Upper lobe of right lung (tissue), 1 donor: Measurements from ENCODE around the gene DEPDC5. TPM values are rescaled to one million over a fixed set of nuclear protein-coding genes. Genes with fewer than 3 reads are reported as not detected.
A peak's percentile ranks its signal among the peaks of the same experiment; 100 is the strongest.

Experiments used
- ATAC-seq: fragments of 200-7000 bp; cut with Tn5 transposase; one replicate; pipeline ENCODE4 v1.9.1; 2020; ENCODE audit warnings: mild to moderate bottlenecking, moderate library complexity
- DNase-seq: peaks from one replicate; pipeline ENCODE4 v3.0.0-alpha.2; 2020
- H3K27ac ChIP-seq: fragments of 200-600 bp; one replicate; pipeline ENCODE4 v1.8.0; 2022
- H3K27me3 ChIP-seq: fragments of 200-600 bp; one replicate; pipeline ENCODE4 v1.8.0; 2022; ENCODE audit warnings: mild to moderate bottlenecking
- H3K36me3 ChIP-seq: fragments of 200-600 bp; one replicate; pipeline ENCODE4 v1.8.0; 2022
- H3K4me1 ChIP-seq: fragments of 200-600 bp; one replicate; pipeline ENCODE4 v1.8.0; 2022
- H3K4me3 ChIP-seq: fragments of 200-600 bp; one replicate; pipeline ENCODE4 v1.8.0; 2022; ENCODE audit warnings: mild to moderate bottlenecking
- H3K9me3 ChIP-seq: fragments of 200-600 bp; one replicate; pipeline ENCODE4 v1.8.0; 2022
- intact Hi-C: fragments of 100-400 bp; cut with DNase I; formaldehyde crosslinking; loops from one replicate; pipeline ENCODE4 v1.11.0; 2022
- total RNA-seq: library from RNA; stranded (reverse); fragmentation: NEBNext Ultra II Directional; extraction: Animal tissue kit (Norgen Biotek cat#: 25700); gene quantifications from one replicate; pipeline ENCODE4 v1.2.1, GENCODE V29; 2021
- TF ChIP-seq, protein P1 (sequence below): fragments of 200-600 bp; IDR thresholded peaks from one replicate; pipeline ENCODE4 v1.8.0; 2022; ENCODE audit warnings: antibody characterized with exemption
- donor health status: DM: no; HTN: yes; CAD: no; lungs with severe emphysema.

DEPDC5 gene
- total RNA-seq, 1 donor from 2014 or later = 24.7 TPM

GRCh38 chr22:31923136-31923535, 169.3 kb downstream of the DEPDC5 start:
- ATAC-seq (peak; percentile 76), DNase-seq (no peak)
- H3K27ac ChIP-seq = no peak overlapping the region
- TF ChIP-seq, protein P1, sequence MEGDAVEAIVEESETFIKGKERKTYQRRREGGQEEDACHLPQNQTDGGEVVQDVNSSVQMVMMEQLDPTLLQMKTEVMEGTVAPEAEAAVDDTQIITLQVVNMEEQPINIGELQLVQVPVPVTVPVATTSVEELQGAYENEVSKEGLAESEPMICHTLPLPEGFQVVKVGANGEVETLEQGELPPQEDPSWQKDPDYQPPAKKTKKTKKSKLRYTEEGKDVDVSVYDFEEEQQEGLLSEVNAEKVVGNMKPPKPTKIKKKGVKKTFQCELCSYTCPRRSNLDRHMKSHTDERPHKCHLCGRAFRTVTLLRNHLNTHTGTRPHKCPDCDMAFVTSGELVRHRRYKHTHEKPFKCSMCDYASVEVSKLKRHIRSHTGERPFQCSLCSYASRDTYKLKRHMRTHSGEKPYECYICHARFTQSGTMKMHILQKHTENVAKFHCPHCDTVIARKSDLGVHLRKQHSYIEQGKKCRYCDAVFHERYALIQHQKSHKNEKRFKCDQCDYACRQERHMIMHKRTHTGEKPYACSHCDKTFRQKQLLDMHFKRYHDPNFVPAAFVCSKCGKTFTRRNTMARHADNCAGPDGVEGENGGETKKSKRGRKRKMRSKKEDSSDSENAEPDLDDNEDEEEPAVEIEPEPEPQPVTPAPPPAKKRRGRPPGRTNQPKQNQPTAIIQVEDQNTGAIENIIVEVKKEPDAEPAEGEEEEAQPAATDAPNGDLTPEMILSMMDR = no peak
- no peak overlapping the region for H3K4me3 ChIP-seq
- no peaks in the 10 kb centered on the region for H3K36me3 ChIP-seq
- peaks cover 23% of the 10 kb centered on the region for H3K4me1 ChIP-seq
- no peaks in the 10 kb centered on the region for H3K9me3 ChIP-seq
- intact Hi-C loops = no loop called here
- no peaks in the 10 kb centered on the region for H3K27me3 ChIP-seq

- DNase-seq (no peak), ATAC-seq (no peak)
- Histone ChIP-seq H3K27ac (no peak overlapping the region), H3K36me3 (no peaks in the 10 kb centered on the region), H3K27me3 (no peaks in the 10 kb centered on the region), H3K9me3 (no peaks in the 10 kb centered on the region), H3K4me3 (no peak overlapping the region), H3K4me1 (peaks cover 20% of the 10 kb centered on the region)
- intact Hi-C loops = no loop called here
- TF ChIP-seq, protein P1 = no peak
Measured at GRCh38 chr22:31923747-31924146, 169.9 kb downstream of the DEPDC5 start.

DNA sequence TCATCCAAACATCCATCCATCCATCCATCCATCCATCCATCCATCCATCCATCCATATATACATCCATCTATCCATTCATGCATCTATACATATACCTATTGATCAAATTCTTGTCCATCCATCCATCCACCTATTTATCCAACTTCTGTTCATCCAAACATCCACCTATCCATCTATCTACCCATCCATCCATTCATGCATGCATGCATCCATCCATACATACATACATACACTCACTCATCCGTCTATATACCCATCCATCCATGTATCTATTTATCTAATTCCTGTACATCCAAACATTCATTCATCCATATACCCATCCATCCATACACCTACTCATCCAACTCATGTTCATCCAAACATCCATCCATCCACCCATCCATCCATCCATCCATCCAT, 171.2 kb downstream of the DEPDC5 start:
- H3K9me3 ChIP-seq = no peaks in the 10 kb centered on the region
- ATAC-seq (no peak), DNase-seq (no peak)
- H3K4me3 ChIP-seq = no peak overlapping the region
- no peak overlapping the region for H3K27ac ChIP-seq
- TF ChIP-seq, protein P1 = no peak
- no peaks in the 10 kb centered on the region for H3K27me3 ChIP-seq
- peaks cover 16% of the 10 kb centered on the region for H3K4me1 ChIP-seq
- intact Hi-C loops = no loop called here
- no peaks in the 10 kb centered on the region for H3K36me3 ChIP-seq

- no peak for DNase-seq
- H3K27ac ChIP-seq = no peak overlapping the region
- intact Hi-C loops = no loop called here
- H3K4me3 ChIP-seq = no peak overlapping the region
- no peaks in the 10 kb centered on the region for H3K36me3 ChIP-seq
- ATAC-seq = no peak
- peaks cover 16% of the 10 kb centered on the region for H3K4me1 ChIP-seq
- no peaks in the 10 kb centered on the region for H3K27me3 ChIP-seq
- TF ChIP-seq, protein P1 = no peak
- H3K9me3 ChIP-seq = no peaks in the 10 kb centered on the region
Measured at GRCh38 chr22:31926024-31926423, 172.2 kb downstream of the DEPDC5 start.

GRCh38 chr22:31926969-31927368, 173.2 kb downstream of the DEPDC5 start:
- DNase-seq (no peak), ATAC-seq (no peak)
- H3K4me1 ChIP-seq = peaks cover 16% of the 10 kb centered on the region
- no peaks in the 10 kb centered on the region for H3K27me3 ChIP-seq
- H3K4me3 ChIP-seq = no peak overlapping the region
- TF ChIP-seq, protein P1 = no peak
- H3K9me3 ChIP-seq = no peaks in the 10 kb centered on the region
- intact Hi-C loops = no loop called here
- no peaks in the 10 kb centered on the region for H3K36me3 ChIP-seq
- no peak overlapping the region for H3K27ac ChIP-seq

- no peaks in the 10 kb centered on the region for H3K27me3 ChIP-seq
- DNase-seq (no peak), ATAC-seq (no peak)
- TF ChIP-seq, protein P1 = no peak
- peaks cover 10% of the 10 kb centered on the region for H3K4me1 ChIP-seq
- H3K4me3 ChIP-seq = no peak overlapping the region
- H3K27ac ChIP-seq = no peak overlapping the region
- no peaks in the 10 kb centered on the region for H3K36me3 ChIP-seq
- intact Hi-C loops = no loop called here
- H3K9me3 ChIP-seq = no peaks in the 10 kb centered on the region
Measured at GRCh38 chr22:31927562-31927961, 173.7 kb downstream of the DEPDC5 start.
